GM21423 (cell line): Measurements from ENCODE around the gene ANKFY1.

ENCODE experiments used
- ATAC-seq: cut with Tn5 transposase; IDR thresholded peaks from one replicate; pipeline ENCODE4 v1.9.1; 2021; ENCODE audit warnings: mild to moderate bottlenecking, moderate library complexity; ENCODE audit not compliant: unreplicated experiment

Gene ANKFY1

DNA sequence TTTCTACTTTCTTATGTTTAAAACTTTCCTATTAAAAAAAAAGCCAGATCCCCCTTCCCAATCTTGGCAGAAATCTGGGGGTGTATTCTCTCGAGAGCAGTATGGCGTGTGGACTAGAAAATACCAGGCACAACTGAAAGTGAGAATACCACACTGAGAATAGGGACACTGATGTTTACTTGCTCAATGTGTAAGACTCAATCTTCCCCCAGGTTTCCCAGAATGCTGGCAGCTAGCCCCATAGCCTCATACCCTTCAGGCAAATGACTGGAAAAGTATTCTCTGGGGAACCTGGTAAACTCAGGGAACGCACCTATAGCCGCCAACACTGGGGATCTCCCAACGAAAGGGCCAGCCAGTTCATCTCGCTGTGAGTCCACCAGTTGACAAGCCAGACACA, 136.2 kb downstream of the ANKFY1 start:
- no peak for ATAC-seq

DNA sequence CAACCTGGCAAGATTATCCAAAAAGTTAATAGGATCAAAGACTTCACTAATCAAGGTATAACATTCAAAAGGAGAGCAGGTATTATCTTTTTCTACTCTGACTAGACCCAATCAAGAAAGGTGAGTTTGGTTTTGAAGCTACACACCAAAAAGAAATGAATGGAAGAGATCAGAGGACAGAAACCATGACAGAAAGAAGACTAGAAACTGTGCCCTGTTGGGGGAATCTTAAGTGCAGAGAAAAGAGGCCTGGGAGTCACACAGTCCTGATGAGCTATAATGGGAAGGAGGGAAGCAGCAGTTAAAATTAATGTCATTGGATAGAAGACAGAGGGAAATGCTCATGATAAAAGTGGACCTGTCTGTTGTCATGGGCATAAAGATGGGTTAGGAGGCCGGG, 138.2 kb downstream of the ANKFY1 start:
- ATAC-seq: no peak

GRCh38 chr17:4124999-4125398, 138.8 kb downstream of the ANKFY1 start:
- ATAC-seq: no peak

DNA sequence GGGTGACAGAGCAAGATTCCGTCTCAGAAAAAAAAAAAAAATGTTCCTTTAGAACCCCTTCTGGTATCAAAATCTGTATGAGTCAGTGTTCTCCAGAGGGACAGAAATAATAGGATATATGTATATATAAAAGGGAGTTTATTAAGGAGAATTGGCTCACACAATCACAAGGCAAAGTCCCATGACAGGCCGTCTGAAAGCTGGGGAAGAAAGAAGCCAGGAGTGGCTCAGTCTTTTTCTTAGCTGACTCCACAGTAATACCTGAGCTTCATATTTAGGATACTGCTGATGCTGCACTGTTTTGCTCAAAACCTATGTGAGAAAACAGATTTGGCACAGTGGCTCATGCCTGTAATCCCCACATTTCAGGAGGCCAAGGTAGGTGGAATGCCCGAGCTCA, 143.4 kb downstream of the ANKFY1 start:
- no peak for ATAC-seq

DNA sequence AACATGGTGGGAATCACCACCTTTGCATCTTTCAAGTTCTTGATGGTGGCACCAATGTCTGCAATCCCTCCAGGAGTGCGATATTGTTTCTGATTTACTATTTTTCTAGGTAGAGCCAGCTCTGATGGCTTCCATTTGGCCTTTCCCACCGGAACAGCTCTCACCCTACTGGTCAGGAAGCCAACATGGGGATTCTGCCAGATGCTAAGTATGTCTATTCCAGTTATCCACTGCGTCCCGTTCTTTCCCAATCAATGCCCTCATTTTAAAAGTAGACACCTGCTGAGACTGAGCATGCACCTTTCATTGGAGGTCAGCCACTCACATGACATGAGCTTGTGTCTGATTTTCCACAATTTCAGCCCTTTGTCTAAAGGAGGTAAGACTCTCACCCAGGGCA, 144.5 kb downstream of the ANKFY1 start:
- no peak for ATAC-seq

- no peak for ATAC-seq
Measured at GRCh38 chr17:4118015-4118743, 145.6 kb downstream of the ANKFY1 start.

GRCh38 chr17:4116516-4116915, 147.3 kb downstream of the ANKFY1 start:
- ATAC-seq: no peak
